SK-N-SH treated with all-trans-retinoic acid at 6 μM for 48 hours (cell line): ENCODE results near the gene LEFTY1.

Experiments used
- ARNTL ChIP-seq: fragments of 450-650 bp; formaldehyde crosslinking; IDR thresholded peaks from 2 replicates; pipeline ENCODE4 v1.5.0; 2020; ENCODE audit warnings: low read depth, mild to moderate bottlenecking, moderate library complexity, borderline replicate concordance
- BACH2 ChIP-seq: fragments of 250-450 bp; sonication (Bioruptor Pico); IDR thresholded peaks from 2 replicates; pipeline ENCODE4 v1.9.0; 2021; ENCODE audit warnings: mild to moderate bottlenecking, borderline replicate concordance
- CSDC2 ChIP-seq: fragments of 250-450 bp; sonication (Bioruptor Pico); IDR thresholded peaks from 2 replicates; pipeline ENCODE4 v1.5.0; 2020; ENCODE audit warnings: mild to moderate bottlenecking, moderate library complexity
- OSR1 ChIP-seq: fragments of 250-450 bp; sonication (Bioruptor Pico); IDR thresholded peaks from 2 replicates; pipeline ENCODE4 v1.8.0; 2022; ENCODE audit warnings: moderate library complexity, mild to moderate bottlenecking, inconsistent platforms
- RARB ChIP-seq: fragments of 250-450 bp; sonication (Bioruptor Pico); IDR thresholded peaks from 2 replicates; pipeline ENCODE4 v1.8.0; 2021; ENCODE audit warnings: mild to moderate bottlenecking, moderate library complexity
- SNAI2 ChIP-seq: fragments of 250-450 bp; sonication (Bioruptor Pico); IDR thresholded peaks from 2 replicates; pipeline ENCODE4 v1.5.0; 2020; ENCODE audit warnings: mild to moderate bottlenecking, moderate library complexity
- ZC3H10 ChIP-seq: fragments of 250-450 bp; sonication (Bioruptor Pico); IDR thresholded peaks from 2 replicates; pipeline ENCODE4 v1.5.1; 2021; ENCODE audit warnings: mild to moderate bottlenecking, moderate library complexity
- ZFP30 ChIP-seq: fragments of 450-650 bp; formaldehyde crosslinking; IDR thresholded peaks from 2 replicates; pipeline ENCODE4 v1.5.0; 2022; ENCODE audit warnings: mild to moderate bottlenecking, moderate library complexity
- ZNF565 ChIP-seq: fragments of 450-650 bp; formaldehyde crosslinking; conservative IDR thresholded peaks from 2 replicates; pipeline ENCODE4 v1.5.0; 2020; ENCODE audit warnings: low read depth, mild to moderate bottlenecking, moderate library complexity
- ZNF70 ChIP-seq: fragments of 450-650 bp; formaldehyde crosslinking; IDR thresholded peaks from 2 replicates; pipeline ENCODE4 v1.5.0; 2020; ENCODE audit warnings: mild to moderate bottlenecking, moderate library complexity
- TF ChIP-seq, protein P1 (sequence below): fragments of 250-450 bp; sonication (Bioruptor Pico); IDR thresholded peaks from 2 replicates; pipeline ENCODE4 v1.5.1; 2020; ENCODE audit warnings: low read depth, mild to moderate bottlenecking, moderate library complexity
- TF ChIP-seq, protein P2 (sequence below): fragments of 250-450 bp; sonication (Bioruptor Pico); IDR thresholded peaks from 2 replicates; pipeline ENCODE4 v1.8.0; 2021; ENCODE audit warnings: low read depth, mild to moderate bottlenecking, moderate library complexity, borderline replicate concordance
- TF ChIP-seq, protein P3 (sequence below): fragments of 250-450 bp; sonication (Bioruptor Pico); IDR thresholded peaks from 2 replicates; pipeline ENCODE4 v1.8.0; 2020; ENCODE audit warnings: mild to moderate bottlenecking, moderate library complexity, borderline replicate concordance
- TF ChIP-seq, protein P4 (sequence below): fragments of 250-450 bp; sonication (Bioruptor Pico); IDR thresholded peaks from 2 replicates; pipeline ENCODE4 v1.5.1; 2021; ENCODE audit warnings: mild to moderate bottlenecking, moderate library complexity

DNA sequence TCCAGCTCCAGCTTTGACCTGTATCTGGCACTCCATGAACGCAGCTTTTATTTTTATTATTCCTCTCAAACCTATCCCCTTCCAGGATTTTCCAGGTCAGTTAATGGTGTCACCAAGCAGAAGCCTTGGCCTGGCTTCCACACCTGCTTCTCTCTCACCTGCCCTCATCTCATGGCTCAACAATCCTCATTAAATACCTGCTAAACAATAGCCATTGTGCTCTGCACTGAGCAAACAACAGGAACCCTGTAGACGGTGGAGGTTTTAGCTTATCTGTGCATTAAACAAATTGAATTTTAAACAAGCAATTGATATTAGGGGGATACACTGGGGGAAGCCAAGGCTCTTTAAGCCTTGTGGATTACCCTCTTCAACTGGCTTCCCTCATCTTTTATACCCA, 19.8 kb upstream of the LEFTY1 start:
- no peak for TF ChIP-seq RARB (CRISPR knock-in tag)
- TF ChIP-seq ZNF565 (CRISPR knock-in tag): no peak
- TF ChIP-seq ARNTL (CRISPR knock-in tag): no peak
- no peak for TF ChIP-seq CSDC2
- no peak for TF ChIP-seq SNAI2
- no peak for TF ChIP-seq OSR1 (CRISPR knock-in tag)
- no peak for TF ChIP-seq BACH2
- no peak for TF ChIP-seq ZNF70 (CRISPR knock-in tag)
- TF ChIP-seq, protein P1, sequence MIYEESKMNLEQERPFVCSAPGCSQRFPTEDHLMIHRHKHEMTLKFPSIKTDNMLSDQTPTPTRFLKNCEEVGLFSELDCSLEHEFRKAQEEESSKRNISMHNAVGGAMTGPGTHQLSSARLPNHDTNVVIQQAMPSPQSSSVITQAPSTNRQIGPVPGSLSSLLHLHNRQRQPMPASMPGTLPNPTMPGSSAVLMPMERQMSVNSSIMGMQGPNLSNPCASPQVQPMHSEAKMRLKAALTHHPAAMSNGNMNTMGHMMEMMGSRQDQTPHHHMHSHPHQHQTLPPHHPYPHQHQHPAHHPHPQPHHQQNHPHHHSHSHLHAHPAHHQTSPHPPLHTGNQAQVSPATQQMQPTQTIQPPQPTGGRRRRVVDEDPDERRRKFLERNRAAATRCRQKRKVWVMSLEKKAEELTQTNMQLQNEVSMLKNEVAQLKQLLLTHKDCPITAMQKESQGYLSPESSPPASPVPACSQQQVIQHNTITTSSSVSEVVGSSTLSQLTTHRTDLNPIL (CRISPR knock-in tag): no peak
- TF ChIP-seq, protein P2, sequence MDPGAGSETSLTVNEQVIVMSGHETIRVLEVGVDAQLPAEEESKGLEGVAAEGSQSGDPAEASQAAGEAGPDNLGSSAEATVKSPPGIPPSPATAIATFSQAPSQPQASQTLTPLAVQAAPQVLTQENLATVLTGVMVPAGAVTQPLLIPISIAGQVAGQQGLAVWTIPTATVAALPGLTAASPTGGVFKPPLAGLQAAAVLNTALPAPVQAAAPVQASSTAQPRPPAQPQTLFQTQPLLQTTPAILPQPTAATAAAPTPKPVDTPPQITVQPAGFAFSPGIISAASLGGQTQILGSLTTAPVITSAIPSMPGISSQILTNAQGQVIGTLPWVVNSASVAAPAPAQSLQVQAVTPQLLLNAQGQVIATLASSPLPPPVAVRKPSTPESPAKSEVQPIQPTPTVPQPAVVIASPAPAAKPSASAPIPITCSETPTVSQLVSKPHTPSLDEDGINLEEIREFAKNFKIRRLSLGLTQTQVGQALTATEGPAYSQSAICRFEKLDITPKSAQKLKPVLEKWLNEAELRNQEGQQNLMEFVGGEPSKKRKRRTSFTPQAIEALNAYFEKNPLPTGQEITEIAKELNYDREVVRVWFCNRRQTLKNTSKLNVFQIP (CRISPR knock-in tag): no peak
- TF ChIP-seq, protein P3, sequence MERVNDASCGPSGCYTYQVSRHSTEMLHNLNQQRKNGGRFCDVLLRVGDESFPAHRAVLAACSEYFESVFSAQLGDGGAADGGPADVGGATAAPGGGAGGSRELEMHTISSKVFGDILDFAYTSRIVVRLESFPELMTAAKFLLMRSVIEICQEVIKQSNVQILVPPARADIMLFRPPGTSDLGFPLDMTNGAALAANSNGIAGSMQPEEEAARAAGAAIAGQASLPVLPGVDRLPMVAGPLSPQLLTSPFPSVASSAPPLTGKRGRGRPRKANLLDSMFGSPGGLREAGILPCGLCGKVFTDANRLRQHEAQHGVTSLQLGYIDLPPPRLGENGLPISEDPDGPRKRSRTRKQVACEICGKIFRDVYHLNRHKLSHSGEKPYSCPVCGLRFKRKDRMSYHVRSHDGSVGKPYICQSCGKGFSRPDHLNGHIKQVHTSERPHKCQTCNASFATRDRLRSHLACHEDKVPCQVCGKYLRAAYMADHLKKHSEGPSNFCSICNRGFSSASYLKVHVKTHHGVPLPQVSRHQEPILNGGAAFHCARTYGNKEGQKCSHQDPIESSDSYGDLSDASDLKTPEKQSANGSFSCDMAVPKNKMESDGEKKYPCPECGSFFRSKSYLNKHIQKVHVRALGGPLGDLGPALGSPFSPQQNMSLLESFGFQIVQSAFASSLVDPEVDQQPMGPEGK (CRISPR knock-in tag): no peak
- TF ChIP-seq ZC3H10: no peak
- TF ChIP-seq, protein P4, sequence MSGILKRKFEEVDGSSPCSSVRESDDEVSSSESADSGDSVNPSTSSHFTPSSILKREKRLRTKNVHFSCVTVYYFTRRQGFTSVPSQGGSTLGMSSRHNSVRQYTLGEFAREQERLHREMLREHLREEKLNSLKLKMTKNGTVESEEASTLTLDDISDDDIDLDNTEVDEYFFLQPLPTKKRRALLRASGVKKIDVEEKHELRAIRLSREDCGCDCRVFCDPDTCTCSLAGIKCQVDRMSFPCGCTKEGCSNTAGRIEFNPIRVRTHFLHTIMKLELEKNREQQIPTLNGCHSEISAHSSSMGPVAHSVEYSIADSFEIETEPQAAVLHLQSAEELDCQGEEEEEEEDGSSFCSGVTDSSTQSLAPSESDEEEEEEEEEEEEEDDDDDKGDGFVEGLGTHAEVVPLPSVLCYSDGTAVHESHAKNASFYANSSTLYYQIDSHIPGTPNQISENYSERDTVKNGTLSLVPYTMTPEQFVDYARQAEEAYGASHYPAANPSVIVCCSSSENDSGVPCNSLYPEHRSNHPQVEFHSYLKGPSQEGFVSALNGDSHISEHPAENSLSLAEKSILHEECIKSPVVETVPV (CRISPR knock-in tag): no peak
- no peak for TF ChIP-seq ZFP30 (CRISPR knock-in tag)
